CD14-positive monocyte (primary cell): ENCODE data around the gene ATG16L2. TPM values are rescaled to one million over a fixed set of nuclear protein-coding genes. Genes with fewer than 3 reads are reported as not detected.
A peak's percentile ranks its signal among the peaks of the same experiment; 100 is the strongest.
"Not testable (repeated sequence)": the region's sequence is repeated elsewhere in the genome, so short reads cannot be mapped to it uniquely, and the experiment has no call there.

ENCODE experiments used
- DNase-seq, 3 donors: peaks; one replicate each; pipeline ENCODE4 v3.0.0-alpha.2; 2011 to 2022
- H2AFZ ChIP-seq: 2 replicates; pipeline ENCODE4 v1.6.0; 2012; ENCODE audit warnings: mild to moderate bottlenecking, low read depth, low read length, inconsistent platforms; ENCODE audit not compliant: insufficient read depth, poor library complexity, severe bottlenecking
- H3K27ac ChIP-seq, 2 donors: 1 replicate in 1 of 2; 2 replicates in 1 of 2; pipeline ENCODE4 v1.5.1; 2012 to 2013; ENCODE audit warnings: low read length in 2 of 2, control low read depth in 1 of 2, inconsistent platforms in 1 of 2, low read depth in 1 of 2, mild to moderate bottlenecking in 1 of 2
- H3K27me3 ChIP-seq, 2 donors: one replicate each; pipeline versions ENCODE4 v1.6.0 to v1.6.1; 2011 to 2013; ENCODE audit warnings: low read length in 2 of 2; ENCODE audit not compliant: control insufficient read depth in 2 of 2, insufficient read depth in 2 of 2
- H3K36me3 ChIP-seq, 2 donors: replicated peaks in 1 of 2; 1 replicate in 1 of 2; 2 replicates in 1 of 2; pipeline versions ENCODE4 v1.5.1 to v1.6.1; 2012 to 2013; ENCODE audit warnings: low read length in 2 of 2, control low read depth in 1 of 2, inconsistent platforms in 1 of 2, mild to moderate bottlenecking in 1 of 2; ENCODE audit not compliant: insufficient read depth in 2 of 2, control insufficient read depth in 1 of 2
- H3K4me1 ChIP-seq, 2 donors: 1 replicate in 1 of 2; 2 replicates in 1 of 2; pipeline versions ENCODE4 v1.5.1 to v1.6.1; 2012 to 2013; ENCODE audit warnings: low read length in 2 of 2, control low read depth in 1 of 2, inconsistent platforms in 1 of 2, mild to moderate bottlenecking in 1 of 2, moderate library complexity in 1 of 2; ENCODE audit not compliant: insufficient read depth in 2 of 2, control insufficient read depth in 1 of 2
- H3K4me2 ChIP-seq: replicated peaks from 2 replicates; pipeline ENCODE3; 2012; ENCODE audit warnings: low read length, moderate library complexity, mild to moderate bottlenecking; ENCODE audit not compliant: poor library complexity, severe bottlenecking; ENCODE audit errors: extremely low read depth
- H3K4me3 ChIP-seq, 3 experiments: fragments of 200-600 bp in 1 of 3; sonication (generic) in 1 of 3; replicated peaks in 1 of 3; 1 replicate in 2 of 3; 2 replicates in 1 of 3; pipeline ENCODE4 v1.5.1; 2011 to 2013; ENCODE audit warnings: low read length in 3 of 3, mild to moderate bottlenecking in 3 of 3, control low read depth in 2 of 3, low read depth in 2 of 3, inconsistent platforms in 1 of 3, moderate library complexity in 1 of 3
- H3K79me2 ChIP-seq: 2 replicates; pipeline ENCODE4 v1.6.0; 2012; ENCODE audit warnings: mild to moderate bottlenecking, control low read depth, inconsistent platforms, low read length, moderate library complexity; ENCODE audit not compliant: insufficient read depth
- H3K9ac ChIP-seq: 2 replicates; pipeline ENCODE4 v1.6.0; 2017; ENCODE audit warnings: low read length, mild to moderate bottlenecking; ENCODE audit not compliant: insufficient read depth, poor library complexity, severe bottlenecking
- H3K9me3 ChIP-seq, 2 donors: replicated peaks in 1 of 2; 1 replicate in 1 of 2; 2 replicates in 1 of 2; pipeline versions ENCODE4 v1.5.1 to v1.6.1; 2012 to 2013; ENCODE audit warnings: low read length in 2 of 2, control low read depth in 1 of 2; ENCODE audit not compliant: control insufficient read depth in 1 of 2, insufficient read depth in 1 of 2
- H4K20me1 ChIP-seq: 2 replicates; pipeline ENCODE4 v1.6.0; 2012; ENCODE audit warnings: mild to moderate bottlenecking, low read length, control low read depth, moderate library complexity; ENCODE audit not compliant: insufficient read depth
- H3K27ac Mint-ChIP-seq, 7 donors: one replicate each; pipeline ENCODE4 v1.8.0; 2020; ENCODE audit warnings: mild to moderate bottlenecking in 7 of 7, mixed read lengths in 7 of 7, moderate library complexity in 6 of 7, inconsistent platforms in 2 of 7
- H3K27me3 Mint-ChIP-seq, 3 donors: one replicate each; pipeline ENCODE4 v1.8.0; 2021 to 2022; ENCODE audit warnings: low read depth in 3 of 3, mild to moderate bottlenecking in 3 of 3, mixed read lengths in 3 of 3, moderate library complexity in 3 of 3, inconsistent platforms in 1 of 3
- H3K36me3 Mint-ChIP-seq, 2 donors: one replicate each; pipeline ENCODE4 v1.8.0; 2020; ENCODE audit warnings: mixed read lengths in 2 of 2, inconsistent platforms in 1 of 2, mild to moderate bottlenecking in 1 of 2
- H3K4me1 Mint-ChIP-seq: one replicate; pipeline ENCODE4 v1.8.0; 2020; ENCODE audit warnings: mild to moderate bottlenecking, mixed read lengths
- H3K4me3 Mint-ChIP-seq, 2 donors: one replicate each; pipeline ENCODE4 v1.8.0; 2020; ENCODE audit warnings: mild to moderate bottlenecking in 2 of 2, mixed read lengths in 2 of 2, moderate library complexity in 1 of 2
- H3K9me3 Mint-ChIP-seq, 7 donors: one replicate each; pipeline ENCODE4 v1.8.0; 2020 to 2022; ENCODE audit warnings: mixed read lengths in 7 of 7, mild to moderate bottlenecking in 6 of 7, moderate library complexity in 6 of 7, inconsistent platforms in 2 of 7
- CTCF ChIP-seq: fragments of 200-600 bp; IDR thresholded peaks from one replicate; pipeline ENCODE4 v1.8.0; 2022; ENCODE audit warnings: antibody characterized with exemption, mild to moderate bottlenecking
- WGBS: methylation state at CpG from one replicate; pipeline ENCODE4 v1.1.5; 2013; ENCODE audit warnings: missing lambda C conversion rate; ENCODE audit not compliant: insufficient coverage; 5-methylcytosine and 5-hydroxymethylcytosine counted together
- intact Hi-C, 2 donors: fragments of 100-400 bp; cut with micrococcal nuclease; formaldehyde crosslinking; loops; one replicate each; pipeline versions ENCODE4 v1.15.0 to v1.15.1; 2023
- polyA plus RNA-seq, 3 donors: library from polyadenylated mRNA; depleted of rRNA in 1 of 3; unstranded in 2 of 3; stranded (reverse) in 1 of 3; fragments of 300-500 nt in 2 of 3; fragments of >200 nt in 1 of 3; fragmentation: Illumina TruSeq in 2 of 3; gene quantifications; 1 replicate in 2 of 3; 2 replicates in 1 of 3; pipeline ENCODE4 v1.2.3, GENCODE V29; 2012 to 2021

ATG16L2 gene
- polyA plus RNA-seq, 3 donors: 36.9 to 975 (median 46.8) TPM

DNA sequence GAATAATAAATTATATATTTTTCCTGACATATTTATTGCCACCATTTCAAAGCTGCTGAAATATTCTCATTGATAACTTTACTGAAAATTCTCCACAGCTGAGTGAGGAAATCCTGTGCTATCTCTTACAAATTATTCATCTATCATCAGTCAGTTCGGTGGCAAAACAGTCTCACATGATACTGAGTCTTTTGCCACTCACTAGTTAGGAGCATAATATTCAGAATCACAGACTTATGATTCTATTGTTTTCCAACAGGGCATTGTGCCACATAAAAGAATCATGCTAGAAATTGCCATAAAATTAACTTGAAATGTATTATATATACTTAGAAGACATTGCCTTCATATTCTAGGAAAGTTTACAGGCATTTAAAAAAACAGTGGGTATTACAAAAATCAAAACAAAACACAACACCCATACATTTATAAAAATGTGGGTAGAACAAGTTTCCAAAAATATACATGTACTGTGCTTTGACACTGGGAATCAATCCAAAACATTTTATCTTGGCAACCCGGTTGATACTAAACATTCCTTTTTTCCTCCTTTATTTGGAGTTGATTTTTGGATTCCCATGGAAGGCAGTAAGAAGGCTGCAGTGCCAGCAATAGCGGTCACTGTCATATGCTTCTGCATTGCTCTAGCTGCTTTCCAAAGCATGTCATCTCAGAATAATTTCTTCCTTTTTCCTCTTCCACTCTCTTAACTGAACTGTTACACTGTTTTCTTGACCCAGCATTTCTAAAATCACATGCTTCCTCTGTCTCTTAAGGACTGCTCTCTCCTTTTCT is 42.5 kb downstream of the ATG16L2 start:
- no peak overlapping the region for H3K4me2 ChIP-seq
- no peak overlapping the region for H2AFZ ChIP-seq
- DNase-seq: no peak
- H3K27me3 Mint-ChIP-seq: no peaks in the 10 kb centered on the region
- peaks cover 26 to 77% of the 10 kb centered on the region in 2 donors for H3K36me3 ChIP-seq
- no peak overlapping the region for H3K4me3 Mint-ChIP-seq
- H3K4me3 ChIP-seq: no peak overlapping the region
- no peak for TF ChIP-seq CTCF
- no CpG with 5 or more reads among the region's 3 CpGs for WGBS
- no peaks in the 10 kb centered on the region for H3K27me3 ChIP-seq
- H4K20me1 ChIP-seq: peaks cover 63% of the 10 kb centered on the region
- no peak overlapping the region for H3K27ac ChIP-seq
- H3K27ac Mint-ChIP-seq: peak overlapping the region in 2 of 7 donors; percentile 30 to 36
- no peaks in the 10 kb centered on the region for H3K9me3 Mint-ChIP-seq
- no peak overlapping the region for H3K9ac ChIP-seq
- peaks cover 2% of the 10 kb centered on the region for H3K4me1 Mint-ChIP-seq
- H3K36me3 Mint-ChIP-seq: peaks cover 45 to 59% of the 10 kb centered on the region in 2 donors
- intact Hi-C loops: no loop called here
- H3K79me2 ChIP-seq: no peaks in the 10 kb centered on the region
- H3K9me3 ChIP-seq: no peaks in the 10 kb centered on the region
- no peaks in the 10 kb centered on the region for H3K4me1 ChIP-seq

DNA sequence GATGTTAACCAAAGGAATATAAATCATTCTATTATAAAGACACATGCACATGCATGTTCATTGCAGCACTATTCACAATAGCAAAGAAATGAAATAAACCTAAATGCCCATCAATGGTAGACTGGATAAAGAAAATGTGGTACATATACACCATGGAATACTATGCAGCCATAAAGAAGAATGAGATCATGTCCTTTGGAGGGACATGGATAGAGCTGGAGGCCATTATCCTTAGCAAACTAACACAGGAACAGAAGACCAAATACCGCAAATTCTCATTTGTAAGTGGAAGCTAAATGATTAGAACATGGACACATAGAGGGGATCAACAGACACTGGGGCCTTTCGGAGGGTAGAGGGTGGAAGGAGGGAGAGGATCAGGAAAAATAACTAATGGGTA is 44.1 kb downstream of the ATG16L2 start:
- H3K4me1 ChIP-seq, H3K4me3 ChIP-seq, H3K9ac ChIP-seq, H3K27ac Mint-ChIP-seq, H3K9me3 ChIP-seq, H3K27ac ChIP-seq, H3K79me2 ChIP-seq, H3K4me2 ChIP-seq, H3K4me1 Mint-ChIP-seq, intact Hi-C loops, H3K27me3 Mint-ChIP-seq, H3K9me3 Mint-ChIP-seq, H2AFZ ChIP-seq, H3K4me3 Mint-ChIP-seq, H3K27me3 ChIP-seq, DNase-seq: not testable (repeated sequence)
- no CpG with 5 or more reads among the region's 2 CpGs for WGBS
- Histone ChIP-seq H4K20me1 (peaks cover 63% of the 10 kb centered on the region), H3K36me3 (peaks cover 26 to 75% of the 10 kb centered on the region in 2 donors)
- H3K36me3 Mint-ChIP-seq: peaks cover 41 to 50% of the 10 kb centered on the region in 2 donors
